SH-SY5Y (cell line): ENCODE data around the gene KIFBP.

Experiments used
- GATA2 ChIP-seq: IDR thresholded peaks from 2 replicates; pipeline ENCODE4 v1.6.1; 2011; ENCODE audit warnings: mild to moderate bottlenecking, low read depth, low read length
- GATA3 ChIP-seq: IDR thresholded peaks from 2 replicates; pipeline ENCODE4 v1.6.1; 2011; ENCODE audit warnings: low read depth, mild to moderate bottlenecking, low read length, moderate library complexity

DNA sequence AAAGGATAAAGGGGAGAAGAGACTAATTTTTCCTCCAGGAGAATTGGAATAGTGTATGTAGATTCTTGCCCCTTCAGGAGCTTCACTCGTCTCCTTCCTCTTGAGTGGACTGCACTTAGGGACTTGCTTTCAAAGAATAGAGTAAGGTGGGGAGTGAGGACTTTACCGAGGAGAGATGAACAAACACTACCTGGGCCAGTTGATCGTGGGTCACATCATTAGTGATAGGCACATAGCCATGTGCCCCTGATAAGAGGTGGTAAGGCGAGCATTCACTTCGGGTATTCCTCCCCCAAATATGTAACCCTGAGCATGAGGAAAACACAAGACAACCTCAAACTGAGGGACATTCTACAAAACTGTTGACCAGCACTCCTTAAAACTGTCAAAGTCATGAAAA lies 14.6 kb upstream of the KIFBP start:
- TF ChIP-seq GATA2, result no peak
- no peak for TF ChIP-seq GATA3
